GM12891 (cell line): ENCODE results near the gene ENOX1.

Experiments used
- POLR2A ChIP-seq: IDR thresholded peaks from 2 replicates; pipeline ENCODE4 v1.6.1; 2011; ENCODE audit warnings: low read depth, low read length, control low read depth
- SPI1 ChIP-seq: IDR thresholded peaks from 2 replicates; pipeline ENCODE4 v1.6.1; 2011; ENCODE audit warnings: low read depth, low read length, control low read depth
- TAF1 ChIP-seq: IDR thresholded peaks from 2 replicates; pipeline ENCODE4 v1.6.1; 2011; ENCODE audit warnings: low read depth, low read length, control low read depth

DNA sequence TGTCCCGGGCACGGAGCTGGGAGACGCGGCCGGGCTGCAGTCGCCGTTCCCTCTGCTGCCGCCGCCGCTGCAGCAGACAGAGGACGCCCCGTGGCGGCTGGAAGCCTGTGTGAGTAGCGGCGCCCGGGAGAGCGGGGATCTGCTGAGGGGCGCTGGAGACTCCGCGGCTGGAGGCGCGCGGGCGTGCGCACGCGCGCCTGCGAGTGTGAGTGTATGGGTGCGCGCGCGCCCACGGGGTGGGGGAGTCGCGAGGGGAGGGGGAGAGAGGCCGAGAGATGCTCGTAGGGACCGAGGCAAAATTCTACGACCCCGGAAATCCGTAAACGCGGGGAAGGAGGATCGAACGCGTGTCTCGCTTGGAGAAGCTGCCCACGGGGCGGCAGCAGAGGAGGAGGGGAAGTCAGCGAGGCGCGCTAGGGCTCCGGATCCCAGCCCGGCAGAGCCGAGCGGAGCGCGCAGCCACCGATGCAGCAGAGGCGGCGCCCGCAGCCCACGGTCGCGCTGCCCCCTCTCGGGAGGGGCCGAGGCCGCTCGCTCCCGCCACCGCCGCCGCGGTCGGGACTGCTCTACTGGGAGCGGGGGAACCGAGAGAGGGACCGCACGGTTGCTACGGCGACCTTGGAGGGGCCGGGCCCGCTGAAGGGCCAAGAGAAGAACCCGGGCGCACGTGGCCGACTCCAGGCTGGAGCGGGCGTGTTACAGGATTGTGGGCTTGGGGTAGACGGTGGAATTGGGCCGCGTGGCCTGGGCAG is at the start of gene ENOX1:
- TF ChIP-seq POLR2A (no peak), SPI1 (no peak), TAF1 (no peak)
